Subcutaneous adipose tissue (tissue), 4 donors: ENCODE measurements around the gene SORCS3. TPM values are rescaled to one million over a fixed set of nuclear protein-coding genes. Genes with fewer than 3 reads are reported as not detected.

Source experiments
- total RNA-seq, 4 donors: library from RNA; depleted of rRNA; stranded (reverse); fragments of >200 nt; gene quantifications; one replicate each; pipeline ENCODE4 v1.1.0, GENCODE V29; 2016
- TF ChIP-seq, protein P1 (sequence below): fragments of 450-650 bp; IDR thresholded peaks from one replicate; pipeline ENCODE4 v1.5.1; 2016; ENCODE audit warnings: low read depth, mild to moderate bottlenecking, control low read depth, antibody characterized with exemption, moderate library complexity

The SORCS3 gene
- total RNA-seq, 4 donors from 2014 or later: not detected

DNA sequence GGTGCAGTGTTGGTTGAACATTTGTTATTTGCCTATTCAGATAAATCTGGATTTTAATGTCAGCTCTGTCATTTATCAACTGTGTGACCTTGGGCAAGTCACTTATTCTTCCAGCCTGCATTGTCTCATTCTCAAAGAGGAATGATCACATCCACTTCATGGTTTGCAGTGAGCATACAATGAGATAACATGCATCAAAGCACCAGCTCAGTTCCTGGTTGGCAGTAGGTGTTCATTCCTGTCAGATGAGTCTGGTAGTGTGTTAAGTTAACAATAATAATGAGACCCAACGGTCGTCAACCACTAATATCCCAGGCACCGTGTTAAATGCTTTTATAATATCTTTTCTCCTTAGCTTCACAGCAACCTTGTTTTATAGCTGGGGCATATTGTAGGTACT, 137.3 kb downstream of the SORCS3 start:
- TF ChIP-seq, protein P1, sequence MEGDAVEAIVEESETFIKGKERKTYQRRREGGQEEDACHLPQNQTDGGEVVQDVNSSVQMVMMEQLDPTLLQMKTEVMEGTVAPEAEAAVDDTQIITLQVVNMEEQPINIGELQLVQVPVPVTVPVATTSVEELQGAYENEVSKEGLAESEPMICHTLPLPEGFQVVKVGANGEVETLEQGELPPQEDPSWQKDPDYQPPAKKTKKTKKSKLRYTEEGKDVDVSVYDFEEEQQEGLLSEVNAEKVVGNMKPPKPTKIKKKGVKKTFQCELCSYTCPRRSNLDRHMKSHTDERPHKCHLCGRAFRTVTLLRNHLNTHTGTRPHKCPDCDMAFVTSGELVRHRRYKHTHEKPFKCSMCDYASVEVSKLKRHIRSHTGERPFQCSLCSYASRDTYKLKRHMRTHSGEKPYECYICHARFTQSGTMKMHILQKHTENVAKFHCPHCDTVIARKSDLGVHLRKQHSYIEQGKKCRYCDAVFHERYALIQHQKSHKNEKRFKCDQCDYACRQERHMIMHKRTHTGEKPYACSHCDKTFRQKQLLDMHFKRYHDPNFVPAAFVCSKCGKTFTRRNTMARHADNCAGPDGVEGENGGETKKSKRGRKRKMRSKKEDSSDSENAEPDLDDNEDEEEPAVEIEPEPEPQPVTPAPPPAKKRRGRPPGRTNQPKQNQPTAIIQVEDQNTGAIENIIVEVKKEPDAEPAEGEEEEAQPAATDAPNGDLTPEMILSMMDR: no peak

DNA sequence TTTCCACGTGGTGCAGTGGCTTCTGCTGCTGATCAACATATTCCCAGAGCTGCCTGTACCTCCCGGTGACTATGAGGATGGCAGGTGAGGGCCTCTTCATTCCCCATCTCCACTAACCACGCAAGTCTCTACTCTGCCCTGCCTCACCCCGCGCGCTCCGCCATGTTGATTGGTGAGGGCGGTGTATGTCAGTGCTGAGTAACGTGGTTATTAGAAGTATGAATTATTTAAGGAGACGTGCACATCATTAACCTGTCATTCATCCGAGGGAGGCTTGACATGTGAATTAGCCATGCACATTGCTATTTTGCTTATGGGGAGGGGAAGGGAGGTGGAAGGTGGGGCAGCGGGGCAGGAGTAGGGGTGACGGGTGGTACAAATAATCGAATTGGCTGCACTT, 138.6 kb downstream of the SORCS3 start:
- TF ChIP-seq, protein P1: no peak

DNA sequence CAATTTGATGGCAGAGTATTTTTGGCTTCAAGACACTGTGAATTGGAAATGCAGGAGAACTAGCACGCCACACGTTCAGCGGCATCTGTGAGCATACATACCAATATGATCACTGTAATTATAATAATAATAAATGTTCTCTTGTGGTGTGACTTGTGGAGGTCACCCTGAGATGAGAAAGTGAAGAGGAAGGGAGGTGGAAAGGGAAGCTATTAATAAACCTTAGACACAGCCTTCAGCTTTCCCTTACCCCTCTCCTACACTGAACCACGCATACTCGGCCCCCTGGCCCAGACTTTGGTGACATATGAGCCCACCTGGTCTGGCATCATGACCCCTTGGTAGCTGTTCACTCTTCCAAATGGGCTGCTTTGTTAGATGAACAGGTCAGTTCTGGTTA, 139.1 kb downstream of the SORCS3 start:
- TF ChIP-seq, protein P1: no peak

- TF ChIP-seq, protein P1: no peak
Observed at GRCh38 chr10:104780946-104781595, 140.0 kb downstream of the SORCS3 start.

GRCh38 chr10:104784452-104784851, 143.4 kb downstream of the SORCS3 start:
- TF ChIP-seq, protein P1: no peak

DNA sequence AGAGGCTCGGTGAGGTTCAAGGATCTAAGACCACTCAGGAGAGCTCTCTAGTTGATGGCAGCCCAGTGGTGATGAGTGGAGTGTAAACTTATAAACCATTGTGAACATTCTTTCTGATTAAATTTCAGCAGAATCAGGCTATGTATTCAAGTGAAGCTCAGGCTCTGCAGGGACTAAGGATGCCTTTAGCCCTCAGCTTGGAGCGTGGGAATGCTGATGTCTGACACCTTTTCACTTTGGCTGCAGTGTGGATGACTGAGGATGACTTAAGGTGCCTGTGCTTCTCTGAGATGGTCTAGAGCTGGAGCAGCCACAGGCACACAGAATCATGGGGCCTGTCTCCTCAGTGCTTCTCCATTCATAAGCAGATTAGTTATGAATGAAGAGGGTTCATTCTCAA, 150.4 kb downstream of the SORCS3 start:
- TF ChIP-seq, protein P1: no peak

- TF ChIP-seq, protein P1: no peak
Observed at GRCh38 chr10:104795411-104795810, 154.3 kb downstream of the SORCS3 start.
